EL (cell line): ENCODE results near the gene GRAMD1C.

Experiments
- DNase-seq: peaks from one replicate; pipeline ENCODE4 v3.0.0-alpha.2; 2016

GRAMD1C gene

DNA sequence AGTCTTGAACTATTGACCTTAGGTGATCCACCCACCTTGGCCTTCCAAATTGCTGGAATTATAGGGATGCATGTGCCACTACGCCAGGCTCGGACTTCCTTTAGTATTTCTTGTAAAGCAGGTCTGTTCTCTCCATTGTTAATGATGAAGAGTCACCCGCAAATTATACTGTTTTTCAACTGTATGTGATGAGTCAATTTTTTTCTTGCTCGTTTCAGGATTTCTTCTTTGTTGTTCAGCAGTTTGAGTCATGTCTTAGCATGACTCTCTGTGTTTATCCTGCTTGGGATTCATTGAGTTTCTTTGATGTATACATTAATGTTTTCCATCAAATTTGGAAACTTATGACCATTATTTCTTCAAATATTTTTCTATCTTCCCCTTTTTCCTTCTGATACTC lies 28.9 kb downstream of the GRAMD1C start:
- peak; percentile 54 for DNase-seq

DNA sequence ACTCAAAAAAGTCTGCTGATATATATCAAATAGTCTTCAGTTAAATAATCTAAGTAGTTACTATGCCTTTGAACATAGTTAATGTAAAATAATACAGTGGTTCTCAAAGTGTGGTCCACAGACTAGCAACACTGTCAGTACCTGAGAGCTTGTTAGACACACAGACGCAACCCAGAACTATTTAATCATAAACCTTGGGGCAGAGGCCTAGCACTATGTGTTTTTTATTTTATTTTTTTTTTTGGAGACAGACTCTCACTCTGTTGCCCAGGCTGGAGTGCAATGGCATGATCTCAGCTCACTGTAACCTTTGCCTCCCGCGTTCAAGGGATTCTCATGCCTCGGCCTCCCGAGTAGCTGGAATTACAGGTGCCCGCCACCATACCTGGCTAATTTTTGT lies 34.7 kb downstream of the GRAMD1C start:
- no peak for DNase-seq

DNA sequence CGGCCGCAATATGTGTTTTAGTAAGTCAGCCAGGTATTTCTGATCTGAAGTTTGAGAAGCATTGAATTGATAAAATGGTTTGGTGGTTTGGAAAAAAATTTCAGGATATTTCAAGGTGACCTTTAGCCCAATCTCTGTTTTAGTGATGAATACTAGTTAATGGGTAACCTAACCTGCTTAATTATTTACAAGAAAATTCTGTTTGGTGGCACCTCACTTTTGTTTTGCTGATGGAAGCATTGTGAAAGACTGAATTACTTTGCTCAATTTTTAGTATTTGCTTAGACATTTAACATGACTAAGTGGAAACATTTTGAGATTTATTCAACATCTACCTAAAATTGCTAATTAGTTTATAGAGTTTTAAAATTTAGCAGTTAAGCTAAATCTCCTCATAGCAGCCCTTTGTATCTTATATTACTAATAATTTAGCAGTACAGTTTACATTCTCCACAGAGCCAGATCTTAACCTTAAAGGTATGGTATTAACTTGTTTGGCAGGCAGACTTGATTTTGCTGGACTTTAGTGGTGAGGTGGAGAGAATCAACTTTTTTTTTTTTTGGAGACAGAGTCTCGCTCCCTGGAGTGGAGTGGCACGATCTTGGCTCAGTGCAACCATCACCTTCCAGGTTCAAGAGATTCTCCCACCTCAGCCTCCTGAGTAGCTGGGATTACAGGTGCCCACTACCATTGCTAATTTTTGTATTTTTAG lies 35.4 kb downstream of the GRAMD1C start:
- no peak for DNase-seq

DNA sequence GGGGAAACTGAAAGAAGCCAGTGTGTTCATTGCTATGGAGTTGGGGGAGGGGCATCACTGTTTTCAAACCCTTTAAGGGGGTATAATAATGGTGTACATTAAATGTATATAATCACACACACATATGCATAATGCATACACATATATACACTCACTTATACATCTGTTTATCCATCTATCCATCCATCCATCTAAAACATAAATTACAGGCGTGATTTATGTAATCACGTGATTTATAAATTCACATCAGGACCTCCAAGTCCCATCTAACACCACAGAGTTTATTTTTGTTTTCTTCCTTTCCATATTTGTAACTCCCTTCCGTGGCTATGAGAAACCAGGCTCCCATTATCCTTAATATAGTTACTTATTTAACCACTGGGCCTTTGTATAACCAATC lies 39.8 kb downstream of the GRAMD1C start:
- no peak for DNase-seq

DNA sequence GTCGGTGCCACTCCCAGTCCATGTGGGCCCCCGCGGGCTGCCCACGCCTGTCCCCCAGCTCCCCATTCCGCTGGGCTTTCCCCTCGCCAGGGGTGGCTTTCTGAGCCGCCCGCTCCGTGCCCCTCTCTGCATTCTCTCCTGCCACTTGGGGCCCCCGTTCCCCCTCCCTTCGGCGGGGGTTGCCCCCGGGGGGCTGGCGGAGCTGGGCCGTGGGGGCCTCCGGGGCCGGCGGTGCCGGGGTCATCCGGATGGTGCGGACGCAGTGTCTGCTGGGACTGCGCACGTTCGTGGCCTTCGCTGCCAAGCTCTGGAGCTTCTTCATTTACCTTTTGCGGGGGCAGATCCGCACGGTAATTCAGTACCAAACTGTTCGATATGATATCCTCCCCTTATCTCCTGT lies 46.5 kb downstream of the GRAMD1C start:
- DNase-seq, result no peak

DNA sequence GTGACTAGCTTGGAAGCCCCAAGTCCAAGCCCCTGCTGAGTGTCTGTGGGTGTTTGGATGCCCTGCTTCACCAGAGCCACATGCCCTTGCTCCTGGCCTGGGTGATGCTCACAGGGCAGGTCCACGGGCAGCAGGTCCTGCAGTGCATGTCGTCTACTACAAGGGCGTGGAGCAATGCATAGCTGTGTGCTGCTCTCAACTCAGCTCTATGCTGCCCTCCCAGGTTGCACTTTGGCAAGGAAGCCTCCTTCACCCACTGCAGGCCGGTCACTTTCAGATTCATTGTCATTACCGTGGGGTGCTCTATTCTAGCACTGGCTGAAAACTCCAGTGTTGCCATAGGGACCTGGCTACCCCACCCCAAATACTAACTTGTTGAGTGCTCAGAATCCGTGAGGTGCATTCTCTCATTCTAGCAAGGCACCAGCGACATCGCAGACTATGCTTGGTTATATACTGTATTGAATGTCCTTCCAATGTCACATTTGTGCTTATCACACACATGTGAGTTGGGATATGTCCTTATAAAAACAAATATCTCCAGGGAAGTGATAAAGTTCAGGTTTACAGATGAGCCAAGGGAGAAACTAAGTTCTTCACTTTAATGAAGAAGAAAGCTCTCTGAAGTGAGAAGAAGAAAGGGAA lies 51.8 kb downstream of the GRAMD1C start:
- DNase-seq, result no peak

DNA sequence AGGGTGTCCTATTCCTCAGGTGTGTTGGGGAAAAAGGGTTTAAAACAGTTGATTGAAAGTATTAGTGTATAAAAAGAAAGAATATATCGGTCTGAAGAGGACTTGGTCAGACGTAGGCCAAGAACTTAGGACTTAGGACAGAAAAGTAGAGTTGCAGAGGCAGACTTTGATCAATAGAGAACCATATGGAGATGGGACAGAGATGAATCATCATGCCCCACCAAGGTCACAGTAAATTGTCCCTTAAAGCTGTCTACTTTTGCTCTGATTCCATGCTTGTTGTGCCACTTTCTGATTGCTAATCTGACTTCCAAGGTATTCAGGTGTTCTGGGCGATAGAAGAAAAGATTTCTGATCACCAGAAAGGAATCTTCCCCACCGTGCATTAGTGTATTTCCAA lies 56.3 kb downstream of the GRAMD1C start:
- DNase-seq, result no peak

DNA sequence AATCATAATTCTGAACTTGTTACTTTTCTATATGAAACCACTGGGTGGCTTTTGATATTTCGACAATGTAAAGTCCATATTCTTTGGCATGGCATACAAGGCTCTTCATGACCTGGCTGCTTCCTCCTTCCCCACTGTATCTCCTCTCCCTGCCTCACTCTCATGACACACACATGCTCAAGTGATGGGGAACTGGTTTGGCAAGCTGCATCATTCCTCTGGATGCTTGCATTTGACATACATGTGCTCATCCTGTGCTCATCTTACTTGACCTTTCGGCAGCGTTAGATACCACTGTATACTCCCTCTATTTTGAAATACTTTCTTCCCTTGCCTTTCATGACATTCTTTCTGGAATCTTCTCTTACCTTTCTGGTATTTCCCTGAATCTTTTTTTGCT lies 57.4 kb downstream of the GRAMD1C start:
- DNase-seq, result no peak

DNA sequence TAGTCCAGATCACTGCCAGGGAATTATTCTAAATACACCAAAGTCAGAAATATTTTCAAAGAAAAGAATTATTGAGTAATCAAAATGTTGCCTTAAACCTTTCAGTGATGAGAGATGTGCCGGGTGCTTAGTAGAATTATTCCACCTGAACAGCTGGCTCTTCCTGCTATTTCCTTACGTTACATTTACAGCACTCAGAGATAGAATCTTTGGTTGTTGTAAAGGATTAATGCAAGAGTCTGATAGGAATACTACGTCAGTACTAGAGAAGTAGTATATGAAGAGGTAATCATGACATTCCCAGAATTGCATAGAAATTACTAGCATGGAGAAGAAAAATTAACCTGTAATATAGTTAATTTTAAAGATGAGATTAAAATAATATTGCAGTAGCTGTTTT lies 58.3 kb downstream of the GRAMD1C start:
- DNase-seq, result no peak

DNA sequence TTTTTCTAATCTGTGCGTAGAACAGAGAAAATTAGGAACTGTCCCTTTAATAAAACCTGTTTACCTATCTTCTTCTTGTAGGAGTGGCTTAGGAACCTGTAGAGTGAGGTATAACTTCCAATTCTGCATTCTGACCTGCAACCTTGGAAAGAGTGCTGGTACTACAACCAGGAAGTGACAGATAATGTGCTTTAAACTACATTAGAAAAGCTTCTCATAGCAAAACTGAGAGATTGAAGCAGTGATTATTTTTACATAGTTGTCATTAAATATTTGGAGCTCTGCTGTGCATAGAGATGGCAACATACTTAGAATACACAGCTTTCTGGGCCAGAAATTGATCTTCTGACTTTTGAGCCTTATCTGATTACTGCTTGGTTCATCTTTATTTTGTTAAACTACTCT lies 58.8 kb downstream of the GRAMD1C start:
- DNase-seq, result no peak

DNA sequence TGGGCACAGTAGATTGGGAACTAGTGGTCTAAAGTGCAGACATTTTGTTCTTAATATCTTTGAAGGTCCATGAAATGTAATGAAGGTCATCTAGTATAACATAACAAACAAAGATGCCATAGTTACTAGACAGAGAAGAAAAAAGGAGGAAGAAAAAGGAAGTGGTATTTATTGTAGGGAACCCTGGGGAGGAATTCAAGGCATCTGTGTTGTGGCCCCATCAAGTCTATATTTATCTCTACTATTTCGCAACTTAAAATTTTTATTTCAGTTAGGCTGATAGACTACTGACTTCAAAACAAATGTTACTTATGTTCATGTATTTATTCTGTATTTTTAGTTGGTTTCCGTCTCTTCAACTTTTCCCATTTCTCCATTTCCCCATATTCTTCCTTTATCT lies 60.3 kb downstream of the GRAMD1C start:
- peak; percentile 50 for DNase-seq

DNA sequence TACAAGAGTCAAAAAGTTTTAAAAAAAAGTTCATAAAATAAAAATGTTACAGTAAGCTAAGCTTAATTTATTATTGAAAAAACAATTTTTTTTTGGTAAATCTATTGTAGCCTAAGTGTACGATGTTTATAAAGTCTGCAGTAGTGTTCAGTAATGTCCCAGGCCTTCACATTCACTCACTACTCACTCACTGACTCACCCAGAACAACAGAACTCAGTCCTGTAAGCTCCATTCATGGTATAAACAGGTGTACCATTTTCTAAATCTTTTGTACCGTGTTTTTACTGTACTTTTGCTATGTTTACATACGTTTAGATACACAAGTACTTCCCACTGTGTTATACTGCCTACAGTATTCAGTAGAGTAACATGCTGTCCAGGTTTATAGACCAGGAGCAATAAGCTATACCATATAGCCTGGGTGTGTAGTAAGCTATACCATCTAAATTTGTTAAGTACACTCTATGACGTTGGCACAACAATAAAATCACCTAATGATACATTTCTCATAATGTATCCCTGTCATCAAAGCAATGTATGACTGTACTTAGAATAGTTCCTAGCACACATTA lies 68.1 kb downstream of the GRAMD1C start:
- no peak for DNase-seq

DNA sequence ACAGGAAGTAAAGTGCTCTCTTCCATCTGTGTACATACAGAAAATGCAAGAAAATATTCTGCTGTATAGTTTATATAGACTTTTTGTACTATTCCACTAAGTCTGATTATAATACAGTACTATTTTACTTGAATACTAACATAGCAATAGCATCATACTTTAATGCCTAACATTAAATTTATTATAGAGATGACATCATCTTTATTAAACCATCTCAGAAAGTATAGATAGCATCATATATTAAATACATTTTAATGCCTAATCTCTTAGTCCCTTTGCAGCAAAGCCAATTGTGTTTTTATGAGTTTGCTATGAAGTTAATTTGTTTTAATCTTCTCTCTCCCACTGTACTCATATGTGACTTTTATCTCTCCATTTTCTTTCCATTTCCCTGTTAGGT lies 69.5 kb downstream of the GRAMD1C start:
- DNase-seq, result no peak

DNA sequence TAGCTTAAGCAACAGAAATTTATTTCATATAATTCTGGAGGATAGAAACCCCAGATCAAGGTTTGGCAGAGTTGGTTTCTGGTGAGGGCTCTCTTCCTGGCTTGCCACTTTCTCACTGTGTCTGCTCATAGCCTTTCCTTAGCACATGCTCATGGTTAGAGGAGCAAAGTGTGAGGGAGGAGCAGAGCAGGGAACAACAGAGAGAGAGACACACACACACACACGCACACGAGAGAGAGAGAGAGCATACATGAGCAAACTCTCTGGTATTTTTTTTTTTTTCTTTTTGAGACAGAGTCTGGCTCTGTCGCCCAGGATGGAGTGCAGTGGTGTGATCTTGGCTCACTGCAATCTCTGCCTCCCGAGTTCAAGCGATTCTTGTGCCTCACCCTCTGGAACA lies 72.4 kb downstream of the GRAMD1C start:
- no peak for DNase-seq

DNA sequence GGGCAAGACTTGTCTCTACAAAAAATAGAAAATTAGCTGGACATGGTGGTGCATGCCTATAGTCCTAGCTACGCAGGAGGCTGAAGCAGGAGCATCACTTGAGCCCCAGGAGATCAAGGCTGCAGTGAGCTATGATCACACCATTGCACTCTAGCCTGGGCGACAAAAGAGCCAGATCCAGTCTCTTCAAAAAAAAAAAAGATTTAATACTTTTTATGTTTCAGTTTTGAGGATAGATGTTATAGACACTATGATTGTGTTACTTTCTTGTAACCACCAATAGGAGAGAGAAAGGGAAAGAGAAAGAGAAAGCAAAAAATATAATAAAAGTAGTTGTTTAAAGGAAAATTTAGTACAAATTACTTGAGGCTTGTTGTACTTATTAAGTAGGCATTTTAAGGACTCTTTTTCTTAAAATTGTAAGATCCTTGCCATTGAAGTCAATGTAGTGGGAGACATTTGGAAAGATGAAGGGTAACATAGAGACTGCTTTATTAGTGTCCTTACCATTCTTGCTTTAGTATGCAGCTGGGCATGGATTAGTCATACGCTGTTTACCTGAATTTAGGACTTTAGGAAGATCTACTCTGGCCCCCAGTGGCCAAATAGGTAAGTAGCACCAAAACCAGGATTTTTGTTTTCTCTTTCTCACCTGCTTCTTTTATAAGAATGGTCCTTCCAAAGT lies 74.1 kb downstream of the GRAMD1C start:
- peak; percentile 58 for DNase-seq

DNA sequence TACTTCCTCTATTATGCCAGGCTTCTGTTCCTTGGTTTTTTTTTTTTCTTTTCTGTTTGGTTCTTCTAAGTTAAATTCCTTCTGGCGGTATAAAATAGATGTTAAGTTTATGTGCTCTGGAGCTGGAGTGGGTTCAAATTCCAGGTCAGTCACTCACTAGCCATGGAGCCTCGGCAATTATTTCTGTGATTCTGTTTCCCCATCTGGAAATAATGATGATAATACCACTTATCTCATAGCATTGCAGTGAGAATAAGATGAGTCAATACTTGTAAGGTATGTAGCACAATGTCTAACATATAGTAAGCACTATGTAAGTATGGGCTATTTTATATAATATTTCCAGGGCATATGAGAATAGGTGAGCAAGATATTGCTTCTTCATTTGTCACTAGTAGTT lies 76.1 kb downstream of the GRAMD1C start:
- DNase-seq, result peak; percentile 84

DNA sequence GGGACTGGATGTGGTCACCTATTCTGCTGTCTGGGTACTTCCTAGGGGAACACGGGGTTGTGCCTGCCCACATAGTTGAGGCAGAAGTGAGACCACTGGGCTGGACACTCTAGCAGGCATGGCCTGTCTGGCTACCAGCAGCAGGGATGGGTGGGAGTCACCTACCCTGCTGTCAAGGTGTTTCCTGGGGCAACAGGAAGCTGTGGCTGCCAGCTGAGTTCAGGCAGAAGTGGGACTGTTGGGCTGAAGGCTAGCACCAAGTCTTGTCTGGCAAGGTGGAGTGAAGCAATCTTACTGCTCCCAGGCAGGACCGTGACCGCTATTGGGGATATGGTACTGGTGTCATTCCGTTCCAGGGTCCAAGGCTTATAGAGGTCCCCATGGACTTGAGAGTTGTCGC lies 89.0 kb downstream of the GRAMD1C start:
- no peak for DNase-seq

DNA sequence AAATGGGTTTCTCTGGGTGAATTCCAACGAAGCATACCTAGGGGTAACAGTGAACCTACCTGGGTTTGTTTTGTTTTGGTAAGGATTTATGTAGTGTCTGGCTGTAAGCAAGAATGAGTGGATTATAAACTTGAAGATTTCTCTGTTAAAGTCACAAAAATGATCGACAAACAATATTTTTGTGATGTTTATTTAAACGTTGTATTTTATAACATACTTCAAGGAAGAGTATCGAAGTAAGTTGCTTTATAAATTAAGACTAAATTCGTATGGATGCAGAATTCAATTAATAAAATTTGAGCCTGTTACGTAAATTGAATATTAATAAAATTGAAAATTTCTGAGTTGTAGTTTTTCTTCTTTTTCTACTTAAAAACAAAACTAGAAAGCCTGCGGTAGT lies 108.2 kb downstream of the GRAMD1C start:
- DNase-seq, result no peak

DNA sequence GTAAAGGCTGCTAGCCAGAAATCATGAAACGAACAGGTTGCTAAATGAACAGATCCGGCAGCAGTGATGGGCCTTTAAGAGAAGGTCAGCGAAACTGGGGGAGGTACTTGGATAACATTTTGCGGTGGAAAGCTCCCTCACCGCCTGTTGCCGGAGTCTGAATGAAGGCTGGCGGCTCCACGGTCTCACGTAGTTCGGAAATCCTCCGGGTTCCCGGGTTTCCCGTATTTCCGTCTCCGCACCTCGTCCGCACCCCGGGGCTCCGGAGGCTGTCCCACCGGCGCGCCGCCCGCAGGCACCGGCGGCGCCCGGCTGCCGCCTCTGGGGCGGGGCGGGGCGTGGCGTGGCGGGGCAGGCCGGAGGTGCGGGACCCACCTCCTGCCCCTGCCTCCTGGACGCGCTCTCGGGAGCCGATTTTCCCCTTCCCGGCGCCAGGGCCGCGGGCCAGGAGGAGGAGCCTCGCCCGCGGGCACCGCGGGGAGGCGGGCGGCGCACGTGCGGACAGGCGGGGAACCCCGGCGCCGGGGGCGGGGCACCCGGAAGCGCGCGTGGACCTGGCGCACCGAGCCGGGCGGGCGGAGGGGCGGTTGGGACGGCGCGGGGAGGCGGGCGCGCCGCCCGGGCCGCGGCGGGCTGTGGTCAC lies 108.9 kb downstream of the GRAMD1C start, which contains the start of gene ZDHHC23:
TSS of gene ZDHHC23 (plus strand) at position 642 of the 643 bp plus-strand sequence. CDS start 790 bp downstream, outside the sequence.
- peak; percentile 72 for DNase-seq

DNA sequence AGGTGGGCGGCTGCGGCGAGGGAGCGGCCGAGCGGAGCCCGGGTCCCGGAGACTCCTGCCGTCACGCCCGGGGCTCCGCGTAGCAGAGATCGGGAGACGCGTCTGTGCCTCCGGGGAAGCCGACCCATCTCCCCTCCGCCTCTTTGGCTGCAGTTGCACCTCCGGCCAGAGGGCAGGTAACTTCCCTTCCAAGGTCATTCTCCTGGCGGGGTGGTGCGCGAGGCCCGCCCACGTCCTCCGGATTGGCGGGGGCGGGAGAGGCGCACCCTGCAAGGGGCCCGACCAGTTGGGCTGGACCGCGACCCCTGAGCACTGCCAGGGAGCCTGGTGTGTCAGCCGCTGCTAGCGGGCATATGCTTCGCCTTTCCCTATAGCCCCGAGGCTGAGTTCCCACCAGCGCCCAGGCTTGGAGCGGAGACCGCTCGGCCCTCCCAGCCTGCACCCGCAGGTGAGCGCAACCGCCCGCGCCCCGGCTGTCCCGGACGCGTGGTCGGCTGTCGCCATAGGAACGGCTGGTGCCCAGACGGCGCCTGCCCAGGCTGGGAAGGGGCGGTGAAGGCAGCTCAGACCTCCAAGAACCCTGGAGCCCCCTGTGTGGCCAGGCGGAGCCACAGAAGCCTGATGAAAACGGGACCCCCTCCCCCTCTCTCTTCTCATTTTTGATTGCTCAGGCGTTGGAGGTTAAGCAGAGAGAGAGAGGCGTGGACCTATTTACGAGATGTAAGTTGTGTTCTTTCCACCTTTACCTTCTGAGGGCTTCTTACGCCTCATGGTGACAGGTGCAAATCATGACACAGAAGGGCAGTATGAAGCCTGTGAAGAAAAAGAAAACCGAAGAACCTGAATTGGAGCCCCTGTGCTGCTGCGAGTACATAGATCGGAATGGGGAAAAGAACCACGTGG lies 109.7 kb downstream of the GRAMD1C start:
- DNase-seq, result no peak

DNA sequence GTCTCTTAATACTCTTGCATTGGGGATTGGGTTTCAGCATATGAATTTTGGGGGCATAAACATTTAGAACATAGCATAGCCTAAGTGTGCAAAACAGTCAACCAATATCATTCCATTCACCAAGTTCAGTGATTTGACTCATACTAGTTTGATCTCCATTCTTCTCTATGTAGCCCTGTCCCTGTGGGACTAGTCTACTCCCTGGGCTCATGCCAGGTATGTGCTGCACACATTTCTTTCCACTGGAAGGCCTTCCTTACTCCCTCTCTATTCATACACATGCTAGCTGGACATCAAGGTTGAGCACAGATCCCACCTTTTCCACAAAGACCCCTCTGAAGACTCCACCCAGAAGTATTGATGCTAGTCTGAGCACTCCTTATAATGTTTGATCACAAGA lies 114.3 kb downstream of the GRAMD1C start:
- DNase-seq, result no peak

DNA sequence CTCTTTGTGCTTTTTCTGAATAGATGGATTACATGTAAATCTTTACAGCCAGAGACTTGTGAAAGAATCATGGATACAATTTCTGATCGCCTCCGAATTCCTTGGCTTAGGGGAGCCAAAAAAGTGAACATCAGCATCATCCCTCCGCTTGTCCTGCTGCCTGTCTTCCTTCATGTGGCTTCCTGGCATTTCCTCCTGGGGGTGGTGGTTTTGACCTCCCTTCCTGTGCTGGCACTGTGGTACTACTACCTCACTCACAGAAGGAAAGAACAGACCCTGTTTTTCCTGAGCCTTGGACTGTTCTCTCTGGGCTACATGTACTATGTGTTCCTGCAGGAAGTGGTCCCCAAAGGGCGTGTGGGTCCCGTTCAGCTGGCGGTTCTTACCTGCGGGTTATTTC lies 115.1 kb downstream of the GRAMD1C start:
- no peak for DNase-seq
